ENCODE results near the gene SSU72. TPM values are rescaled to one million over a fixed set of nuclear protein-coding genes. Genes with fewer than 3 reads are reported as not detected.

Gene SSU72
- 94.5 and 112 TPM in 2 replicates for total RNA-seq (2014; rRNA removed; shearing (Covaris generic))
- polyA plus RNA-seq (2014; cell fraction: nucleus; rRNA removed) = 49.2 and 65.5 TPM in 2 replicates

- peak; percentile 81 for DNase-seq (ENCODE audit: extremely low read depth, low read depth)
These were observed at the start of gene SSU72 for GRCh38 chr1:1574721-1575537. Gene SSU72 (minus strand): TSS chr1:1574863. CDS start chr1:1574557, 306 bp downstream.

DNA sequence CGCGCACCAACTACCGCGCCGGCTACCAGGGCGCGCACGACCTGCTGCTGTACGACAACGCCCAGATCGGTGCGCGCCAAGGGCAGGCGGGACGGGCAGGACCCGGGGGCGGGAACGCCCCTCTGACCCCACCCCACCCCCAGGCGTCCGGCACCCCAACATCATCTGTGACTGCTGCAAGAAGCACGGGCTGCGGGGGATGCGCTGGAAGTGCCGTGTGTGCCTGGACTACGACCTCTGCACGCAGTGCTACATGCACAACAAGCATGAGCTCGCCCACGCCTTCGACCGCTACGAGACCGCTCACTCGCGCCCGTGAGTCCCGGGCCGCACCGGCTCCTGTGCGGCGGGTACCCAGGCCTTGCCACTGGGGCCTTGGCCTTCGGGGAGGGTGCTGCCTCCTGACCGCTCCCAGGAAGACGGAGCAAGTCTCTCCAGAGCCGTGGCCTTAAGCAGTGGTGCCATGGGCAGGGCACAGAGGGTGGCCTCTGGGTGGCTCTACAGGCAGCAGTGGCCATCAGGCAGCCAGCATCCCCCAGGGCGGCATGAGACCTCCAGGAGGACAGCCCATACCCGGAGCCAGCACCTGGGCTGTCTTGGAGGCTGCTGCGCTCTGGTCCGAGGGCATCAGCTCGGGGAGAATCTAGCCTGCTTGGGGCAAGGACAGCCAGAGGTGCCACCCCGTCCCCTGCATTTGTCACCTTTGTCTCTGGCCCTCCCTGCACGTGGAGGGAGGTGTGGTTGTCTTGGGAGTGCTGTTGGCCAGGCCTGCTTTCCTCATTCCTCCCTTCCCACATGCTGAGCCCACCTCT is 49.2 kb upstream of the SSU72 start:
- no peak for DNase-seq (ENCODE audit: extremely low read depth, low read depth)

DNA sequence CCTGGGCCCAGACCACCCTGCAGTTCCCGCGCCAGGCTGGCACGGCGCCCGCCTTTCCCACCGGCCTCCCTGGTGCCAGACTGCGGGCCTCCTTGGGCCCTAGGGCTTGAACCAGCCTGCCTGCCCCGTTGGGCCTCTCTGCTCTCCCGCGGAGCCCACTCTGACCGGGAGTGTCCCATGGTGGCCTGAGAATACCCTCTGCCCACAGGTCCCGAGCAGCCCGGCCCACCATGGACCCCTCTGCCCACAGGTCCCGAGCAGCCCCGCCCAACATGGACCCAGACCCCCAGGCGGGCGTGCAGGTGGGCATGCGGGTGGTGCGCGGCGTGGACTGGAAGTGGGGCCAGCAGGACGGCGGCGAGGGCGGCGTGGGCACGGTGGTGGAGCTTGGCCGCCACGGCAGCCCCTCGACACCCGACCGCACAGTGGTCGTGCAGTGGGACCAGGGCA is 48.5 kb upstream of the SSU72 start:
- no peak for DNase-seq (ENCODE audit: extremely low read depth, low read depth)

- no peak for DNase-seq (ENCODE audit: extremely low read depth, low read depth)
These were observed 48.1 kb upstream of the SSU72 start for GRCh38 chr1:1622788-1623094.

- no peak for DNase-seq (ENCODE audit: extremely low read depth, low read depth)
These were observed 47.5 kb upstream of the SSU72 start for GRCh38 chr1:1622010-1622787.

GRCh38 chr1:1621173-1622009 is 46.7 kb upstream of the SSU72 start:
- no peak for DNase-seq (ENCODE audit: extremely low read depth, low read depth)

DNA sequence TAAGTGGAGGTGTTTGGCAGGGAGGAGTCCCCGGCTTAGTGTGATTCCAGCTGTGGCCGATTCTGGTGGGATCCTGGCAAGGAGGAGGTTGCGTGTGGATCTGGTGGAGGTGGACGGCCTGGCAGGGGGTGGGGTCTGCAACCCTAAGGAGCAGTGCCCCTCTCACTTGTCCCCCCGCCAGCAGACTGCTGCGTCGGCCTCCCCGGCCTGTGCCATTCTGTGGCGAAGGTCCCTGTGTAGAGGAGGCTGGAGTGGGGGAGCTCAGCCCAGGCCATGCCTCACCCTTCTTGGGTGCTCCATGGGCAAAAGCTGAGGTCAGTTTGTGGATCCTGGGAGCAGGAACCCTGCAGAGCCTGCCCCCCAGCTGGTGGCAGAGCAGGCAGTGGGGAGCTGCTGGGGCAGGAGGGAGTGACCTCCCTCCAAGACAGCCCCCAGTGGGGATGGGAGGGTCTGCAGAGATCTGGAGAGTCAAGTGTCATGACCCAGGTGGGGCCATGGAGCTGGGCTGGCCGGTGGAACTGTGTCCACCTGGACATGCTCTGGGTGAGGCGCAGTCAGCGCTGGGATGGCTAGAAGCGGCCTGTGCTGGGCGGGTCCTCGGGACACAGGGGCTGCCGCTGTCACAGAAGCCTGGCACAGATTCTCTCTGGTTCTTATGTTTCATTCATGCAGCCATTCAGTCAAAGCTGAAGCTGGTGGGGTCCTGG is 45.9 kb upstream of the SSU72 start:
- DNase-seq (ENCODE audit: extremely low read depth, low read depth) = no peak

DNA sequence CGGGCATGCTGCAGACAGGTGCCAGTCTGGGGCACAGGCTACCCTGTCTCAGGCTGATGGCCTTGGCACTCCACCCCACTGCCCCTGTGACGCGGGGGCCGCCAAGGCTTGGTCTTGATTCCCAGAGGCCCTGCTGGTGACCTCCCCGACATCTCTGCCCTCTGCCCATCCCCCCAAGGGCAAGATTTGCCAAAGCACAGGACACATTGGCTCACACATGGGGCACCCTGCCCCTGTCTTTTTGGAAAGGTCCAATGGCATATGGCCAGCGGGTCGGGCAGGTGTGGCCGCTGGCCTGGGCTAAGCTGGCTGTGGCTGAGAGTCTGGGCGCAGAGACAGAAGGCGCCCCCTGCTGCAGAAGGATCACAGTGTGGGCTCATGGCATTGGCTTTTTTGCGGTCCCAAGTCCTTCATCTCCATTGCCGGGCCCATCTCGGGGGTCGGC is 45.3 kb upstream of the SSU72 start:
- no peak for DNase-seq (ENCODE audit: extremely low read depth, low read depth)

DNA sequence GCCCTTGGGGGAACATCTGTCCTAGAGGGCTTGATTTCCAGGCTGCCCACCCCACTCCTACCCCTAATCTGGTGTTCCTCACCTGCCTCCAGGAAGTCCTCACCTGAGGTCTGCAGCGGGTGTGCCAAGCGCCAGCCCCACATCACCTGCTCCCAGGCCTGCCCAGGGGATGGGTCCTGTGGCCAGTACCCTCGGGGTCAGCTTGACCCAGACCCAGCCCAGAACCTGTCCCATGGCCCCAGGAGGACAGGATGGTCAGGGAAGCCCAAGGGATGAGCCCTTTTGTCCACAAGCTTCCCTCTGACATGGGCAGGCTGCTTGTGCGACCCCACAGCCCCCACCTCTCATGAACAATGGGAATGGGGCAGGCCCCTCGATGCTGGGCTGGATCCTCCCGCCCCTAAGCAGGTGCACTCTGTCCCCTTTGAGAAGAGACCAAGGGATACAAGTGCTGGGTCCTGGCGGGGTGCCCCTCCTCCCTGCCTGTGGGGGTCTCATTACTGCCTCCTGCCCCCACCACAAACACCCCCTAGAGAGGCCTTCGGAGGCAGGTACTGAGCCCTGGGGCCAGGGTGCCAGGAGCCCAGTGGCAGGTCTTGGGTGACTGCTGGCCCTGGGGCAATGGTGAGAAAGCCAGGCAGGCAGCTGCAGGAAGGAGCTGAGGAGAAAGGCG is 43.9 kb upstream of the SSU72 start:
- no peak for DNase-seq (ENCODE audit: extremely low read depth, low read depth)

DNA sequence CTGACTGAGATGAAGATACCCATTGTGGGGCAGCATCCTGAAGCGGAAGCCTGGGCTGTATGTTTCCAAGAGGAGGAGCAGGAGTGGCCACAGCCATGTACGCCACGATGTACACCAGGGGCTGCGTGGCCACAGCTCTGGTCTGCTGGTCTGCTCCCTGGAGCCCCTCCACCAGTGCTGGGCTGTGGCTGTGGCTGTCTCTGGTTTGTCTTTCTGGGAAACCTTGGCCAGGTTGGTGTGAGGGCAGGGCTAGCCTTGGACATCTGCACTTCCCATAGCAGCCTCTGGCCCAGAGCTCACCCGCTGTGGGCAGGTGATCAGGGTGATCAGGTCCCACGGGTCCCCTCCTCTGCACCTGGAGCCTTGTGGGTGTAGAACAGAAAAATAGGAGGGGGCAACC is 43.3 kb upstream of the SSU72 start:
- DNase-seq (ENCODE audit: extremely low read depth, low read depth) = no peak

- DNase-seq (ENCODE audit: extremely low read depth, low read depth) = no peak
These were observed 42.9 kb upstream of the SSU72 start for GRCh38 chr1:1617516-1617915.

DNA sequence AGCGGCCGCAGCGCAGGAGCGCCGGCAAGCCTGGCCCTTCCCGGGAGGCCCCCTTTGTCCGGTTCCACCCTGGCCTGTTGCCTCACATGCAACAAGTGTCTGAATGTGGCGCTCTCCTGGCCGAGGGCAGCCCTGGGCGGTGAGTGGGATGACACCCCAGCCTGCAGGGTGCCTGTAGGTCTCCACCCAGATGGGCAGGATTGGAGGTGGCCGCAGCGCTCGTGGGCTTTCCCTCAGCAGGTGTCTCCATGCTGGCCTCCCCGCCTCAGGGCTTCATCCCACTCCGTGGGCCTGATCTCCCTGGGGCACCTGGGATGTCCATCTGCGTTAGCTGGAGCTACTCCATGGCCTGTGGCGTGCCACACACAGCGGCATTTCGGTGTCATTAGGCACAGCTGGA is 42.2 kb upstream of the SSU72 start:
- DNase-seq (ENCODE audit: extremely low read depth, low read depth) = no peak

GRCh38 chr1:1616045-1616790 is 41.6 kb upstream of the SSU72 start:
- no peak for DNase-seq (ENCODE audit: extremely low read depth, low read depth)

- DNase-seq (ENCODE audit: extremely low read depth, low read depth) = peak; percentile 91
These were observed 40.8 kb upstream of the SSU72 start, which contains the start of gene MIB2 for GRCh38 chr1:1615256-1616044. Gene MIB2 (plus strand): TSS chr1:1615500. CDS start chr1:1623453, 7,953 bp downstream.

DNA sequence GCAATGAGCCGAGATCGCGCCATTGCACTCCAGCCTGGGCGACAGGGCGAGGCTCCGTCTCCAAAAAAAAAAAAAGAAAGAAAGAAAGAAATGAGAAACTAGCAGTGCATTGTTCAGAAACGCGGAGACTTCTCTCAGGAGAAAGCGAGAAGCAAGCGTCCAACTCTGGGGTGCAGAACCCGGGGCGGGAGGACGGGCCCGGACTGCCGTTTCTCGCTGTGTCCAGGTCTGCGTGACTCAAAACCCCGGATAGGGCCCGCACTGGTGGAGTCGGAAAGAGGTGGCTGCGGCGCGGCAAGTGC is 40.2 kb upstream of the SSU72 start:
- DNase-seq (ENCODE audit: extremely low read depth, low read depth) = no peak

DNA sequence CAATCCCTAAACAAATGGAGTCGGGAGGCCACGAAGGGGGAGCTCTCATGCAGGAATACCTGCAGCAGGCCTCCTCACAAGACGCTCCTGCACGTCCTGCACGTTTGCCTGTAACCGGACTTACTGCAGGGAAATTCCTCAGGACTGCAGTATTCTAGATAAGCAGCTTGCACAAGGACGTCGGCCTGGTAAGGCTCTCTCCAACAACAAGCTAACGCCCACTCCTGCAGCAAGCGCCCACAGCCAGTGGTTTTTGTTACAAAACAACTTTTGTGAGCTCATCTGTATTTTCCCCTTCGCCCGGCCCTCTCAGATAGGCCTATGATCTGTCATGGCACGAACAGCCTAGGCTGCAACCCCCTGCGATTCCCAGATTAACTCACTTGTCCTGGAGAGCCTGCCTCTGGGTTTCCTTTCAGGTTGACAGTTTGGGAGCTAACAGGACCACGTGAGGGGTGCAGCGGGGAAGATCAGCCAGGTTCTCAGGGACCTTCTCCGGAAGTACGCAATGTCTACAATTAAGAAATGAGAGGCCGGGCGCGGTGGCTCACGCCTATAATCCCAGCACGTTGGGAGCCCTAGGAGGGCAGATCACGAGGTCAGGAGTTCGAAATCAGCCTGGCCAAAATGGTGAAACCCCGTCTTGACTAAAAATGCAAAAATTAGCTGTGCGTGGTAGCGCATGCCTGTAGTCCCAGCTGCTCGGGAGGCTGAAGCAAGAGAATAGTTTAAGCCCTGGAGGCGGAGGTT is 39.7 kb upstream of the SSU72 start:
- no peak for DNase-seq (ENCODE audit: extremely low read depth, low read depth)
